ENCODE results near the gene ZBTB20.

Gene ZBTB20

GRCh38 chr3:114799816-114800215, 347.3 kb downstream of the ZBTB20 start:
- TF ChIP-seq CTCF (IDR thresholded peaks at IDR 0.05; ENCODE audit: extremely low read depth, missing control alignments) = no peak
- no peak for DNase-seq (ENCODE audit: low spot score)

- no peak for DNase-seq (ENCODE audit: low spot score)
- no peak for TF ChIP-seq CTCF (IDR thresholded peaks at IDR 0.05; ENCODE audit: extremely low read depth, missing control alignments)
Observed at GRCh38 chr3:114796796-114797195, 350.3 kb downstream of the ZBTB20 start.

GRCh38 chr3:114794894-114795630, 352.0 kb downstream of the ZBTB20 start:
- DNase-seq (ENCODE audit: low spot score) = no peak
- no peak for TF ChIP-seq CTCF (IDR thresholded peaks at IDR 0.05; ENCODE audit: extremely low read depth, missing control alignments)

DNA sequence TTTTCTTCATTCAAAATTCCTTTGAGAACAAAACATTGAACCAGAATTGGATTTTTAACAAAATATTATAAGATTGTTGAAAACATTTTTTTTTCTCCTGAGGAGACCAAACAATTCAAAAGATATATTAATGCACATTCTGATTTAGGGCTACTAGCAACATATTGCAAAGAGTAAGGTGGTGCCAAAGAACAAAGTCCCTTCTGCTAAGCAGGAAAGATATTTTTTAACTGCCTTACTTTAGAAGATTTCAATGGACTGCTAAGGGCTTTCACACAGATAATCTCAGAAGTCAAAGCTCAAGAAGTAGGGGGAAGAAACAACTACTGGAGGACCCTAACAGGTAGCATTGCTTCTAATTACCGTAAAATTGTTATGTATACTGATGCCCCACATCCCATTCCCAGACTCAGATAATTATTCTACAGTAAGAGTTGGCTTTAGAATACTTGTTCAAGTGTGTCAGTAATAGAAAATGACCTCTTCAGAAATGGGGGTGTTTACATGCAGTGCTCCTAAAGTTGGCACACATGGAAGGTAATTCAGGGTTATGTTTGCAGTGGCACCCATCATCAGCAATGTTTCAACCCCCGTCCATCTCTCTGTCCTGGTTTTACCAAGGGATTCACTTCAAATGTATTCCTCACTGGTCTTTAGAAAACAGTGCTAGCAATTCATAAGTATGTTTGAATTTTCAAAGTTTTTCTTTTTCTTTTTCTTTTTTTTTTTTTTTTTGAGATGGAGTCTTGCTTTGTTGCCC, 354.7 kb downstream of the ZBTB20 start:
- DNase-seq (ENCODE audit: low spot score) = no peak
- no peak for TF ChIP-seq CTCF (IDR thresholded peaks at IDR 0.05; ENCODE audit: extremely low read depth, missing control alignments)

GRCh38 chr3:114790752-114791151, 356.3 kb downstream of the ZBTB20 start:
- no peak for DNase-seq (ENCODE audit: low spot score)
- TF ChIP-seq CTCF (IDR thresholded peaks at IDR 0.05; ENCODE audit: extremely low read depth, missing control alignments) = no peak

DNA sequence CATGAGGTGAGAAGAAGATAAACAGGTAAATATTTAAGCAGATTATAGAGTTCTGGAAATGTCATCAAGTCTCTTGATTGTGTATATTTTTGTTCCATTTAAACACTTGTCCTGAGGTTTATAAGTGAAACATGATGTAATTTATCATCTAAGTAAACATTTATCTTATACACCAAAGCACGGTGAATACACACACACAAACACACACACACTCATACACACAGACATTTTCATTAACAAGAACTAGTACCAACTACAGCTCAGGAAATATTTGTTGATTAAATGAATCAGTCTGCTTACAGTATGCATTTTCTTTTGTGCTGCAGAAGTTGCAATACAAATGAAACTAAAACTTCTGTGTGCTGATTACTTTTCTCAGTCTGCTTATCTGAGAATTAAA, 357.3 kb downstream of the ZBTB20 start:
- no peak for TF ChIP-seq CTCF (IDR thresholded peaks at IDR 0.05; ENCODE audit: extremely low read depth, missing control alignments)
- DNase-seq (ENCODE audit: low spot score) = no peak

GRCh38 chr3:114775395-114775794, 371.7 kb downstream of the ZBTB20 start:
- no peak for TF ChIP-seq CTCF (IDR thresholded peaks at IDR 0.05; ENCODE audit: extremely low read depth, missing control alignments)
- no peak for DNase-seq (ENCODE audit: low spot score)

All from GM20000 (cell line).